Stimulated activated CD8-positive, alpha-beta memory T cell treated with anti-CD3 and anti-CD28 coated beads, Interleukin-15, amount 100 ng/mL, for 4 hours (primary cell): Measurements from ENCODE around the gene ZKSCAN5.

Experiments used
- DNase-seq, 2 donors: peaks; one replicate each; pipeline ENCODE4 v3.0.0-alpha.2; 2020; ENCODE audit warnings: low read depth in 2 of 2

Gene ZKSCAN5

DNA sequence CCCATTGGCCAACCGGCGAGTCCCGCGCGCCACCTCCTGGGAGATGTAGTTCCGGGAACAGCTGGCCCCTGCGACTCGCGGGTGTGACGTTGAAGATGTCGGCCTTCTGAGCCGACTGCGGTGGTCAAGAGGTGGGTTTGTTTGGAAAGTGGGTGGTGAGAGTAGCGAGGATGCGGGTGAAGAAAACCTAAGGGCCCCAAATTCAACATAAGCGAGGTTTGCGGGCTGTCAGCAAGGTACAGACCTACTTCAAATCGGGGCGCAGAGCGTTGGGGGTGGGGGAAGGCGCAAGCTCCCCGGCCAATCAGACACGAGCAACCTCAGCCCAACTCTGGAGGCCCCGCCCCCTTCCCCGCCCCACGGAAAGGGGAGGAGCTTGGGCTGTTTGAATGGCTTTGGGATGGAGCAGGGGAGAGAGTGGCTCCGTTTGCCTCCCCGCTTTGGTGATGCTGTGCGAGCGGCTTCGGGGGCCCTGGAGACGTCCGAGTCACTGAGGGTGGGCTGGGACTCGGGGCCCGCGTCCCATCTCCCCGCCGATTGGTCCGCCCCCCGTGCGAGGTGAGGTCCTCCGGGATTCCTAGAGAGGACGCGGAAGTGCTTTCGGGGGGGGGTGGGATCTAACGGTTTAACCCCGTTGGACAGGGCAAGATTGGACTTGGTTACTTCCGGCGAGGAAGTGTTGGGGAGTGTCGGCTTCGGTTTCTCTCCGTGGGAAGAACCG, at the start of gene ZKSCAN5:
TSS of gene ZKSCAN5 (plus strand) at position 60 of the 721 bp plus-strand sequence. CDS start 1,383 bp downstream, outside the sequence.
- DNase-seq = peak; percentile 91 to 94

GRCh38 chr7:99455874-99456273, 48.6 kb upstream of the ZKSCAN5 start:
- no peak for DNase-seq

DNA sequence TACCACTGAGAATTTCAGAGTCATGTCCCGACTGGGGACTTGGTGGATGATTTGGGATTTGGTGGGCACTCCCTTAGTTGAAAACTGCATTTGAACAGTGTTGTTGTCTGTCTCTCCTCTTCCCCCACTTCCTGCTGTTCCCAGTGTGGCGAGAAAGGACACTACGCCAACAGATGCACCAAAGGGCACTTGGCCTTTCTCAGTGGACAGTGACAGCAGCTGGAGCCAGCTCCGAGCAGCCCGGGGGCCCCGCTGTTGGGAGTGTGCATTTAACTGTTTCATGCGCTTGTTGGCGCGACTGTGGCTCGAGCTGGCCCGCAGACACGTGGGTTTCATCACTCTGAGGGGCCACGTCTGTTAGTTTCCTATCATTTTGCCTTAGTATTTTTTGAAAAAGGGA, 48.2 kb upstream of the ZKSCAN5 start:
- DNase-seq = no peak

DNA sequence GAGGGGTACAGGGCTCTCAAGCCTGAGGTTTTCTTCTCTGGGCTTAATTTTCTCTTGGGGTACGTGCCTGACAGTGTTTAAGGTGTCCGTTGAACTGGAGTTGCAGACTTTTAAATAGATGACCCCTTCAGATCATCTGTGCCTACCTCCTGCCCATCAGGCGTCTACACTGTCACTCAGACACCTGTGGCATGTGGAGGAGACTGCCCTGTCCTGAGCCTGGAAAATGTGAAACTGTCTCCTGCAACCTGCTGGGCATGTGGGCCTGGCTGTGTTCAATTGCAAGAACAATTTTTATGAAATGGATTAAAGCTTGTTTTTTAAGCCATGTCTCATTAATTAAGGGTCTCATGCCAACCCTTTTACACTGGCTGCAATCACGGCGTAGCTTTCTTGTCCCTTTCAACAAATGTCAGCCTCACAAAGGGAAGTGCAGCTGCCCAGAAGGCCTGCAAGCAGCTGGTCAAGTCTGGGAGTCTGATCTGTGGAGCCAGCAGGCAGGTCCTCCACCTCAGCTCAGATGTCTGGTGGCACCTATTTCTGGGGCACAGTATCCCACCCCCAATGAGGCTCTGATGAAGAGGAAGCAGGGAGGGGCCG, 47.3 kb upstream of the ZKSCAN5 start:
- DNase-seq = no peak

GRCh38 chr7:99457650-99458493, 46.6 kb upstream of the ZKSCAN5 start:
- DNase-seq = no peak

GRCh38 chr7:99459087-99459486, 45.4 kb upstream of the ZKSCAN5 start:
- DNase-seq = no peak

DNA sequence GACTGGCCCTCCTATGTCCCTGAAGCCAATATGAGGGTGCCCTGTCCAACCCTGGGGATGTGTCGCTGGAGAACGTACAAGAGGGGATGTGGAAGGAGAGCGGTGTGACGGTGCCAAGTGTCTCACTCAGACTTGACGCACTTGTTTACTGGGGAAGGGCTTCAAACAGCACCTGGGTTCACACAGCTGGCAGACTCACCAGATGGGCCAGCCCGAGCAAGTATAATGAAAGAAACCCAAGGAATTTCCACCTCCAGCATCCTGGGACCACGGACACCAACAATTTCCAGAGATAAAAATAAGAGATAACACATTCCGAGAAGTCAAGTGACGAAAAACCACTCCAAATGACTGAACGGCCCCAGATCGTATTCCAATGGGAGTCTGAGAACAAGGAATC, 43.8 kb upstream of the ZKSCAN5 start:
- no peak for DNase-seq

- DNase-seq = no peak
Observed at GRCh38 chr7:99461221-99461620, 43.2 kb upstream of the ZKSCAN5 start.

- DNase-seq = no peak
Observed at GRCh38 chr7:99465421-99465768, 39.1 kb upstream of the ZKSCAN5 start.

DNA sequence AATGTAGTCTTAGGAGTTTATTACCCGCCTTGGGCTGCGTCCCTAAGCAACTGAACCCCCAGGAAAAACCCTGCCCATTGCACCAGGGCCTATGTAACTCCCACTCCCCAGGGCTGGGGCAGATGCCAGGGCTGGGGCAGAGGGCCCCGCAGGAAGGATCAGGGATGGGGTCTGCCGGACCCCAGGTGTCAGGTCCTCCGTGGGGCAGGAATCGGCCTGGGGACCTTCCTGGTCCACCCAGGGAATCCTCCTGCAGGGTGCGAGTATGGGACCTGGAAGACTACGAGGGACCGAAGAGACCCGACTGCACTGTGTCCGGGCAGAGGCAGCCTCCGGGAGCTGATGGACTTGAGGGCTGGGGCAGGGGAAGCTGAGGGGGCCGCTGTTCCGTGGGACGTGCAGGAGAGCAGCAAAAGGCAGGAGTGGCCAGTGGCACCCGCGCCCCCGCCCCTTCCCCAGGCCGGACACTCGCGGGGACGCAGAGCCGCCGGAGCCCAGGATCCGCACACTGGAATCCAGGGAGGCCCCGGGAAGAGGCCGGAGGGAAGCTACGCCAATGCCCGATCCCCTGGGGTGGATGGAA, 36.0 kb upstream of the ZKSCAN5 start:
- no peak for DNase-seq

DNA sequence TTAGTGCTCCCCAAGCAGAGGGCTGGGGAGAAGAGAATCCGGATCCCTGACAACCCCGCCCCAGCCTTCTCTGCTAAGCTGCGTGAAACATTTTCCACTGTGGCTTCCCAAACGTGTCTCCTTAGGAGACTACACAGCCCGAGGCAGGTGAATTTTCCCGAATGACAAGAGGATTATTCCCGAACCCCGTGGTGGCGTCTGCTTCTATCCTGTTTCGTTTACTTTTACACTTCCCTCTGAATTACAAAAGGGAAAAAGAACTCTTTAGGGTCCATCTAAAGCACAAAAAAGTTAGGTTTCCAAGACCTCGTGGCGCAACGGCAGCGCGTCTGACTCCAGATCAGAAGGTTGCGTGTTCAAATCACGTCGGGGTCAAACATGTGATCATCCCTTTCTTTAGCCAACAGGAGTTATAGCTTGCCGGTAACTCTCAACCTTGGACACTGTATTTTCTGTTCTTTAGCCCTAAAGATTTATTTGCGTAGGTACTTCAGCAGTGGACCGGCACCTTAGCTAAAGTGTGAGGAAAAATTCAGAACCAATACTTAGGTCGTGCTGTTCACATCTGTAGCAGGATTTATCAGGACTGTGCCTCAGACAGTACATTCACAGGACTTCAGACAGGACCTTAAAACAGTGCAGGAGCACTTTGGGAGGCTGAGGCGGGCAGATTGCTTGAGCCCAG, 34.9 kb upstream of the ZKSCAN5 start:
- DNase-seq = no peak

DNA sequence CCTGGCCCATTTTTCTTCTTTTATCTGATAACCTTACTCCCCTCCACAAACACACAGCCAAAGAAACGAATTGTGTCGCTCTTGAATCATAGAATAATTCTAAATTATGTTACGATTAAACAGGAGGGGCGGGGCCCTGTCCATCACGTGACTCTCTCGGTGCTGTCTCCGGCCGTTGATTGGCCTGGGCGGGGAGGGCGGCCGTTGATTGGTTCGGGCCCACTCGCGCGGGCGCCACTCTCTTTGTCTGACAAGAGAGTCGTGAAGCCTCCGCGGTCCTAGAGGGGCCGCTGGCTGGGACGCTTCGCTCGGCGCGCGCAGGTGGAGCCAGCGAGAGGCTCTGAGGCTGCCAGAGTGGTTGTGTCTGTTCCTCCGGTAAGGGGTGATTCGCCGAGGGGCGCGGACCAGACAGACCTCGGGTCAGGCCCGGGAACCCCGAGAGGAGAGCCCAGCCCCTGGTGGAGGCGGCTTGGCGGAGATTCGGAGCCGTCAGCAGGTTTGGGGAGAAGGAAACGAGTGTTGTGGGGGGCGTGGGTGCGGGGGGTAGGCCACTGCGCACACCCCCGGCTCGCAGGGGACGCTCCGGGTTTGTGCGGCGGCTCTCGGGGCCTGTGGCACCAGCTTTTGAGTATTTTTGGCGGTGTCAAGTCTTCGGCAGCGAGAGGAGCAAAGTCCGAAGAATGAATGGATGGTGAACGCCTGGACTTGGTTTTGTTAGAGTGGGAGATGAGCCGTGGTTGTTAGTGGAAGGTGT, 31.7 kb upstream of the ZKSCAN5 start, which contains the start of gene ZNF789:
TSS of gene ZNF789 (plus strand) at position 330 of the 754 bp plus-strand sequence. CDS start 3,567 bp downstream, outside the sequence.
- peak; percentile 96 for DNase-seq

DNA sequence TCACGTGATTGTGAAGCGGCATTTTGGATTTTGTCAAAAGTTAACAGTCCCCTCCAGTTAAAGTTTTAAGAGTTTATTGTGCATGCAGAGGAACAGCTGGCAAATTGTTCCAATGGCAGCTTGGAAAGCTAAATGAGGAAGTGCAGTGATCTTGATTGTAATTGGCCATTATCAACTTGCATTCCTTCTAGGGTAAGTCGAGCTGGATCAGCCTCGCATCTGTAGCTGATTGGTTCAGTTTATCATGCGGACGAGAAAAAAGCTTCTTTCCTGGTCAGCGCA, 31.2 kb upstream of the ZKSCAN5 start:
- DNase-seq = no peak

- no peak for DNase-seq
Observed at GRCh38 chr7:99476107-99476506, 28.4 kb upstream of the ZKSCAN5 start.

GRCh38 chr7:99478464-99479440, 25.7 kb upstream of the ZKSCAN5 start:
- DNase-seq = no peak

DNA sequence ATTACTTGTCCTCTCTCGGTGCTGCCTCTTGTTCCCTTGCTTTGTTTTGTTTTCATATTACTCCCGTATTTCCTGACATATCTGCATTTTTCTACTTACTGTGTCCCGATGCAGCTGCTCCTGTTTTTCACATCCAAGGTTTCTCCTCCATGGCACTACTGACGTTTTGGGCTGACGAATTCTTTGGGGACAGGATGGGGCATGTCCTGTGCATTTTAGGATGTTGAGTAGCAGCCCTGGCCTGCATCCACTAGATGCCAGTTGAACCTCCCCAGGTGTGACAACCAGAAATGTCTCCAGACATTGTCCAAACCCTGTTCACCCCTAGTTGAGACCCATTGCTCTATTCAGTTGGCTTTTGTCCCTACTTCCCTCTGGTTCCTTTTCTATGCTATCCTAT, 19.4 kb upstream of the ZKSCAN5 start:
- DNase-seq = no peak

GRCh38 chr7:99489235-99489634, 15.2 kb upstream of the ZKSCAN5 start:
- no peak for DNase-seq

DNA sequence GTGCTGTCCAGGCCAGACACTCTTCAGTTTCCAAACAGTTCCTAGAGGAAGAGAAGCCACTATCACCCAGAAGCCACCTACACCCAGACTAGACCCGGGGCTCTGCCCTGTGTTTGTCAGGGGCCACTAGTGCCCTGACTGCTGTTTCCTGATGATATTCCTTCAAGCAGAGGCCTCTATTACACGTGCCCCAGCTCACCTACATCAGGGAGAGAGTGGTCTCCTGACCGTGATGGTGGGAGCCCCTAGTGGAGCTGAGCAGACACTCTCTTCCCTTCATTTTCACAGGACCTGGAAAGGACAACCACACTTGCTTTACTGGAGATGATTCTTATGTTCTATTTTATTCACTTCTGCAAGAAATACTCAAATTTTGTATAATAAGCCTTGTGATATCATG, 13.6 kb upstream of the ZKSCAN5 start:
- DNase-seq = no peak

GRCh38 chr7:99493823-99494222, 10.6 kb upstream of the ZKSCAN5 start:
- no peak for DNase-seq
